A172 (cell line): Measurements from ENCODE around the gene FABP1. TPM values are rescaled to one million over a fixed set of nuclear protein-coding genes. Genes with fewer than 3 reads are reported as not detected.
A peak's percentile ranks its signal among the peaks of the same experiment; 100 is the strongest.

Experiments used
- DNase-seq: peaks from one replicate; pipeline ENCODE4 v3.0.0-alpha.2; 2015; ENCODE audit warnings: low spot score
- total RNA-seq: library from RNA; depleted of rRNA; stranded (reverse); fragments of >200 nt; shearing (Covaris generic); gene quantifications from 2 replicates; pipeline ENCODE4 v1.2.3, GENCODE V29; 2014; rRNA removed

Gene FABP1
- total RNA-seq: not detected in 2 replicates

DNA sequence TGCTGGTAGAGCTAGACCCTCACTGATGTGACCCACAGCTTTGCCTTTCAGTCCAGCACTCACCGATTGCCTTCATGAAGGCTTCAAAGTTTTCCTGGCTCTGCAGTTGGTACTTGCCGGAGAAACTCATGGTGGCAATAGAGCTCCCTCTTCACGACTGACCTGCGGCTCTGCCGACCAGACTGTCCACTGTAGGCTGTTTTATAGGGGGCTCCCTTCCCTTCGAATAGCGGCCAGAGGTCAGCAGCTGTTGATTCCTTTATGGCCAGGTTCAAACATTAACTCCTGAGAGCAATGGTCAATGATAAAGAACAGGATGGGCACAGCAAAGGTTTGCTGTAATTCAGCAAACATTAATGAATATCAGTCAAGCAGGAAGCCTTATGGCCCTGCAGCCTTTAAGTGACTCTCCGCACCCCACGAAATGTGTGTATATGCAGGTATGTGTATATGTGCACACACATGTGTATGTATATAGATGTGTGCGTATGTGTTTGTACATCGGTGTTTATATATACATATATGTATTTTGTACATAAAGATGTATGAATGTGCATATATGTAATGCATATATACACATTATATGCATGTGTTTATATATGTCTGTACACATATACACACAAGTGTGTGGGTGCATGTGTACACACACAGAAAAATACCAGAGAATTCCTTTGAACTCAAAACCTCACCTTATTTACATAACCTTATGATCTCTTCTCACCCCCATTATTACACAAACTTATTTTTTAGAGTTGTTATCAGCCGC, at the start of gene FABP1:
Gene FABP1, minus strand, starts transcription at position 175 of the 766 bp plus-strand sequence. Its CDS starts 45 bp downstream, at position 130.
- DNase-seq: no peak

DNA sequence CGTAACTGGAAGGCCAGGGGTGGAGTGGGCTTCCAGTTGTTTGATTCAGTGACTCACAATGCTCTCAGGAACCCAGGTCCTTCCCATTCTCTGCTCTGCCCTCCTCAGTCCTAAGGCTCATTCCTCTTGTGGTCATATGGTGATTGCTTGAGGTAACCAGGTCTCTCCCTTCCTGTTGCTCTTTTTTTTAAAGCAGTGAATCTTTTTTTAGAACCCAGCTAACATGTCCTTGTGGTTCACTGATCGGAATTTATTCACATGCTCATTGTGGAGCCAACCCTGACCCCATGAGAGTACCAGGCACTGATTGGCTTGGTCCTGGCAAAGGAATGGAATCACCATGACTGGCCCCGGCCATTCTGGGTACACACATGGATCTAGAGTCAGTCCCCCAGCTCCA, 49.7 kb upstream of the FABP1 start:
- peak; percentile 26 for DNase-seq

DNA sequence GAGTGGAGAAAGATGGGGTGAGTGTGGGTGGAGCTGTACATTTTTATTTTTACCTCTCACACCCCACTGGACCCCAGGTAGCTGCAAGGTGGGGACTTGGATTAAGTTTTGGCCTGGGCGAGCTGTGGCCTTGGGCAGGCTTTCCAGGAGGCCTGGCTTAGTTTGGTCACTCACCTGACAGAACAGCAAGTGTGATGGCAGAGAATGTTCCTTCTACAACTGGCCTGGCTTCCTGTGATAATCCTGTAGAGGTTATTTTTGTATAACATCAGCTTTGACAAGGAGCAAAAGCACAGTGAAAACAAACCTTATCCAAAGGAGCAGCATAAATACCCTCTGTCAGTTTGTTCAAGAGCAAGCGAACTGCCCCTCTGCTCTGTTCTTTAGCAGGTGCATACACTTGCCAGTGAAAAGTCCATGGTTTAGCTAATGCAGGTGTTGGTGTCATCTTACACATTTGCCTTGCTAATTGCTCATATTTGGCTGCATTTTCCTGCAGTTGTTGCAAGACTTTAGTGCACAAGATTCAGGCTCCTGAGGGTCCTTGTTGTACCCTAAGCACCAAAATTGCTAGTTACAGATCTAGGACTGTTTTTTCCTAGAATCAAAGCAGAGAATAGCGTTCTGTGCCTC, 48.6 kb upstream of the FABP1 start:
- no peak for DNase-seq

DNA sequence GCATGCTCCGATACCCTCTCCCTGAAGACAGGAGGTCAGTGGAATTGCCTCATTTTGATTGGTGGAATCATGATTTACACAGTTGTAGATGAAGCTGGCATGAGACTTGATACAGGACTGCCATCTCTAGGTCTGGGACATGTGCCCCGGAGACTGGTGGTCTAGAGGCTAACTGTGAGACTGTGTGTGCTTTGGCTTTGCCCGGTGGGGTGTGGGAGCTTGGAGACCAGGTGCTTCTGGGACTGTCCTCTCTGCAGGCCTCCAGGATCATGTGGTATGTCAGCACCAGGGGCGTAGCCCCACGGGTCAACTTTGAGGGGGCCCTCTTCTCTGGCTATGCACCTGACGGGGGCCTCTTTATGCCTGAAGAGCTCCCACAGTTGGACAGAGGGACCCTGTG, 45.0 kb upstream of the FABP1 start:
- DNase-seq: no peak

DNA sequence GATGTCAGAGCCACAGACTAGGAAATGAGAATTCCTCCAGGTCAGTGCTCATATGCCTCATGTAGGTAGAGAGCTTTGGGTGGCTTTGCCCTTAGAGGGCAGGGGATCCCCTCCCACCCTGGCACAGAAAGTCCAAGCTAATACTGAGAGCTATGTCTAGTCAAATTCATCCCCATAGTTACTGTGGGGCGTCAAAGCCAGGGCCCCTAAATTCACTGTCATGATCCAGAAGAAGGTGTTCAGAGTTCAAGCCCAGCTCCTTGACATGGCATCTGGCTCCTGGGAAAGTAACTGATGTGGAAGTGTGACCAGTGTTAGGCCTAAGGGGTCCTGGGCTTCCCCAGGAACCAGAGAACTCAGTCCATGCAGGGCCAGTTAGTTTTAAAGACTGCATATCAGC, 44.1 kb upstream of the FABP1 start:
- no peak for DNase-seq

DNA sequence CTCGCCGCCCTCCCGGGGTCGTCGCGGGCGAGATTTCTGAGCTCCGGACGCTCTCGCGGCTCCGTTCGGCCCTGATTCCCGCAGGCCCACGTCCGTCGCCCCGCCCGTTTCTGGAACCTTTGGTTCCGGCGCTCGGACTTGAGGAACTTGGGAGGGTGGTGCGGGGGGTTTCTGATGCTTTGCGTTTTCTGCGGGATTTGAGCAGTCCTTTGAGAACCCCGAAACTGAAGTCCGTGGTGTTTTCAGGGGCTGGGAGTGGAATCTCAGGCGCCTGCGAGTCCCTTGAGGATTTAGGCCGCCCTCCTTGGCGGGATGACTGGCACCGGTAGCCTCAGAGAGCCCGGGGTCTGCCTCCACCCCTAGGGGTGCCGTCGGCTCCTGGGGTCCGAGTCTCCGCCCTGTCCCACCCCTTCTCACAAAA, 42.6 kb upstream of the FABP1 start:
- no peak for DNase-seq

DNA sequence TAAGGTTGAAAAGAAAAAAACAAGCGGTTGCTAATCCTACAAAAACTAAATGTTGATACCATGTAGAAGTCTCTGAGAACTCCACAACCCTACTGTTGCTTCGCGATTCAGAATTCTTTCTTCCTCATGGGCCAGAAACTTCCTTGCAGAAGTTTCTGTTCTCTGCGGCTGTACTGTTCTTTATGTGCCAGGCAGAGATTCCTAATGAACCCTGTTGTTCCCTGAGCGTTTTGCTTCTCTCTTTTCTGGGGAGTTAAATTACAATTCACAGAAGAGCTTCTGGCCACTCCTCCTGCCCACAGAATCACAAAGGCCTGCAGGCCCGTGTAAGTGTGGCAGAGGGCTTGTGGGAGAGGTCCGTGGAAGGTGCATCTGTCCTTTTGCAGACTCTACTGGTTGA, 40.5 kb upstream of the FABP1 start:
- no peak for DNase-seq

DNA sequence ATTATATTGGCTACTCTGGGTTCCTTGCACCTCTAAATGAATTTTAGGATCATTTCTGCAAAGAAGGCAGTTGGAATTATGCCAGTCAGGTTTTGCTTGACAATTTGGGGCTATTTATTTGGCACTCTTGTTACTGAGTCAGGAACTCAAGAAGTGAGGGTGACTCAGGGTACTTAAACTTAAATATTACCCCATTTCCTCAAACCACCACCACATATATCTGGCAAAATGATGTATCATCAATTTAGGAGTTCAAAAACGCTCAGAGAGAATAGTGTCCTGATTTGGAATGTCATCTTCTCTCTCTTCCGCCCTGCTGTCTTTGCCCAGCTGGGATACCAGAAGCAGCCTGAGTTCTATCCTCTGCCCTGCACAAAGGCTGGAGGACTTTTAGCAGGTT, 39.9 kb upstream of the FABP1 start:
- DNase-seq: no peak

DNA sequence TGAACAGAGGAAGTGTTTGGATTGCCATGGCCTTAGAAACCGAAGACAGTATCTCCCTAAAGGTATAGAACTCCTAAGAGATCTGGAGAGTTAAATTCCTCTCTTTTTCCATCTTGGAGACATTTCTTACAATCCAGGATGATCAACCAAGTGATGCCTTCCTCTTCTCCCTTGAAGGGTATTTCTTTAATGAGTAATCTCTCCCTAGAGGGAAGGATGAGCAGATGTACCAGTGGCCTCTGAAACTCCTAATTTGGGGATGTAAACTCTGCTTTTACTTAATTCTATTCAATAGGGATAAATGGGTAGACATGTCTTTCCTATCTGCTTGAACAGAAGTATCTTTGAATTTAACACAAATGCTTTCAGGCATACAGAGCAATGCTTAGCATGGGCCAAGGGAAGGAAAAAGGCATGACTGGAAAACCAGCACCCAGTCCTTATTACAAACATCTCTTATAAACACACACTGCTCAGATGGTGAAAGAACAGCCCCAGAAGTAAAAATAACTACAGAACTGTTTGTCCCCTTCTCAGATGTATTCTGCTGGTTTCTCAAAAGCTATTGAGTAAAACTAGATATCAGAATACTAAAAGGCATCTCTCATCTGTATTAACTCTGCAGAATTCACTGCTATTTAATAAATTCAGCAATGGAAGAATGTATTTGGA, 37.6 kb upstream of the FABP1 start:
- no peak for DNase-seq

DNA sequence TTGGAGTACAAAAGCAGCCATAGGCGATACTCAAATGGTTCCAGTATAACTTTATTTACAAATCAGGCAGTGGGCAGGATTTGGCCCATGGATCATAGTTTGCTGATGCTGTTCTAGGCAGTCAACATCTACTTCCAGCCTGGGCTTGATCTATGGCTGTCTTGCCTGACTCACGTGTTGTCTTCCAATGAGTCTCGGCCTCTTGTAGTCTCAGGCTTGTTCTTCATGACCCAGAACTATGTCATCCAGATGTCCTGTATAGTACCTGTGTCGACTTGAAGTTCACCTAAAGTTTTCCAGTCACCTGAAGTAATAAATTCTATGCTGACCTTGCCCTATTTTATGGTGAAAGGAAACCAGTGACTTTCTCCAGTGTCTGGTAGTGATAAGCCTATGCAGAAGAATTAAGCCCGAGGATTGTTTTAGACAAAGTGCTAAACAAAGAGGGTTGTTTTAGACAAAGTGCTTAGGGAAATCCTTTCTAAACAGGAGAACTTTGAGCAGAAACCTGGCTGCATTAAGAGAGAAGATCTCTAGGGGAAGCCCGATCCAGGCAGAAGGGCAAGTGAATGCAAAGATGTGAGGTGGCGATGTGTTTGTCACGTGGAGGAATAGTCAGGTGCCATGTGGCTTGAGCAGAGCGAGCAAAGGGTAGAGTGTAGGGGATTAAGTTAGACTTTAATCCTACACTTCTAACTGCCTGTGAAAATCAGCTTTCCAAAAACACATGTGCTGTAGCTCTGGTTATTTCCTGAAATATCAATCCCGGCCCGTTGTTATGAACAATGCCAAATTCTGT, 33.8 kb upstream of the FABP1 start:
- no peak for DNase-seq

DNA sequence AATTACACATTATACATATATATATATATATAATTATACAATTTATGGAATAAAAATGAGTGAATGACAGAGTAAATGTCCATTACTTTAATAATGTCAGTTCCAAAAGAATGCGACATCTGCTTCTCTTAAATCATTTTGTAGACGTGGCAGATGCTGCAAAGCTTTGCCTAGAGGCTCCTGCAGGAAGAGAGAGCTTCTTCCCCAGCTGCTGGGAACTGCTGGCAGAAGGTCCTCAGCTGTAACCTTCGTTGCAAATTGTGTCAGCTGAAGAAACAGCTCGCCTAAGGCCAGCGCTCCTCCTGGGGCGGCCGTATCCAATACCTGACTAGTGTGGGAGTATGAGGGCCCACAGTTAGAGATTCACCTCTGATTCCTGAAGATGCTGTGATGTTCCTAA, 32.7 kb upstream of the FABP1 start:
- DNase-seq: no peak

DNA sequence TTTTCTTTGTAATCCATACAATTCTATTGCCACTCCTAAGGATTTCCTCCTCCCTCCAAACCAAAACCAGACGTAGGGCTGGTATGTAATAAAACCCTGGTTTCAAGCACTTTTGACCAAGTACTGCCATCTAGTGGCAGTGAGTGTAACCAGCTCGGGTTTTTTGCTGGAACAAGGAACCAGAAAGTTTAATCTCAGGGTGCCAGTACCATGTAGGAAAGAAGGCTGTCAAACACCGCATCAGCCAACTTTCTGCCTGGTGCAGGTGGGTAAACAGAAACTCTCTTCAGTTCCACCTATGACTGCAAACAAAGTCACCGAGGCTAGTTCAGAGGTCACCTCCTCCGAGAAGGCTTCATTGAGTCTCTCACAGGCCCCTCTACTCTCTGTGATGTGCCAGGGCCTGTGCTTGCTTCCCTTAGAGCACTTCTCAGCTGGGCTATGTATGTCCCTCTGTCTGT, 32.1 kb upstream of the FABP1 start:
- DNase-seq: peak; percentile 56

DNA sequence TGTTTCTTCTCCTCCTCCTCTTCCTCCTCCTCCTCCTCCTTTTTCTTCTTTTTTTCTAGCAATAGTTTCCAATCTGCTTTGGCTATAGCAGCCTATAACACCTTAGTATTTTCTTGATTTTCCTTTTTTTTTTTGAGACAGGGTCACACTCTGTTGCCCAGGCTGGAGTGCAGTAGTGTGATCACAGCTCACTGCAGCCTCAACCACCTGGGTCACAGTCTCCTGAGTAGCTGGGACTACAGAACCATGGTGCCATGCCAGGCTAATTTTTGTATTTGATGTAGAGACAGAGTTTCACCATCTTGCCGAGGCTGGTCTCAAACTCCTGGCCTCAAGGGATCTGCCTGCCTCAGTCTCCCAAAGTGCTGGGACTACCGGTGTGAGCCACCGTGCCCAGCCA, 31.6 kb upstream of the FABP1 start:
- DNase-seq: no peak

DNA sequence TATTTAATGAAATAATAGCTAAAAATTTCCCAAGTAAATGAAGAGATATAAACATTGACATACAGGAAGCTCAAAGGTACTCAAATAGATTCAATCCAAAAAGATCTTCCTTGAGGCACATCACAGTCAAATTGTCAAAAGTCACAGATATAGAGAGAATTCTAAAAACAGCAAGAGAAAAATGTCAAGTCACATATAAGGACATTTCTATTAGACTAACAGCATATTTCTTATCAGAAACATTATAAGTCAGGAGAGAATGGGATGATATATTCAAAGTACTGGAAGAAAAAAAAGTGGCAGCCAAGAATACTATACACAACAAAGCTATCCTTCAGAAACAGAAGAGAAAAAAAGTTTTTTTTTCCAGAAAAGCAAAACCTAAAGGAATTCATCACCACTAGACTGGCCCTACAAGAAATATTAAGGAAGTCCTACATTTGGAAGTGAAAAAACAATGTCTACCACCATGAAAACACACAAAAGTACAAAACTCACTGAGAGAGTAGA, 21.1 kb upstream of the FABP1 start:
- DNase-seq: no peak

DNA sequence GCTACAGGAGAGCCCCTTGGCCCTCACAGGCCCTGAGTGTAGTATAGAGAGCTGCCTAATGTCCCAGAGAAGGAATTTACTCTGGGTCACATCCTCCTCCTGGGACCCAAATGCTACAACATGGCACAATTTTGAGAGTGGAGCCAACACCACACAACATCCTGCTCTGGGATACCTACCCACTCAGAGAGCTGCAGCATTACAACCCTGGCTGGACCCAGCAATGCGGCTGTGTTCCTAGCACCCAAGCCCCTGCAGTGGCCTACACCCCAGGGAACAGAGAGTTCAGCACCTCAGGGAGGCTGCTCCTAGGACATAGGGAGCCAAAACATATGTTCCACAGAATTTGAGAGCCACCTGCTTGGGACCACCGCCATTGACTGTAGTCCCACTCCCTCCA, 19.3 kb upstream of the FABP1 start:
- DNase-seq: no peak

DNA sequence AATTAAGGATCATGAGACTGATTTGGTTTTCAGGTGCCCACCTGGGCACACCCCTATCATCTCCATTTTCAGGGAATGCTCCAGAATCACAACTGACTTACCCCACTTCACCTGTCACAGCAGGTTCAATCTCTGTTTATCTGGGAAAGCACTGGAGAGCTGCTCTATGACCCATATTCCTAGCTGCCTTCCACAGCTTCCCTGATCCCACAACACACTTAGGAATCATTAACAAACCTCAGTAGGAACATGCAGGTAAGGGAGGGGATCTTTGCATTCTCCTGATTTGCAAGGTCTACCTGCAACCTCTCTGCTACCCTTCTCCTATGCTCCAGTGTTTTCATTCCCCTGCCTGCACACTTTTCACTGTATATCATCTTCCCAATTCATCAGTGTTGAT, 18.7 kb upstream of the FABP1 start:
- DNase-seq: no peak

DNA sequence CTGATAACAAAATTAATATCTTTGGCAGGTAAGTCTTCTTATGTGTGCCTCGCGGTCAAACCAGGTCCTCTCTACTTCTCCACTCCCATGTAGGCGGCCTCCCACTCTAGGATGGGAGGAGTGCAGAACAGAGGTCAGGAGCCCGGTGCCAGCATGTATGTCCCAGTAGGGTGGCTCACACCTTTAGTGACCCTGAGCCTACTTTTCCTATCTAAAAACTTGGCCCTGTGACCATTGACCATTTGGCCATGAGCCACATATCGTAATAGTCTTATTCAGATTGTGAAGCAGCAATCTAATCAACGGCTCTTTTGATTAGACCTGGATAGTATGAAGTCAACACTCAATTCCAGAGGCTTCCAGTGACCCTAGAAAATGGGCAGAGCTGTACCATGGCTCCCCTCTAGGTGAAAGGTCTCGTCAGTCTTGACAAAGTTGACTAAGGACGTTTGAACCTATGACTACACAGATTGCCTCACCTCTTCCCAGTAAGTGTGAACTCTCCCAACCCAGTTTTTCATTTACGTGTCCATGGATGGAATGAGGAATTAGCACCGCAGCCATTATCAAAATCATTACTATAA, 17.1 kb upstream of the FABP1 start:
- DNase-seq: no peak

DNA sequence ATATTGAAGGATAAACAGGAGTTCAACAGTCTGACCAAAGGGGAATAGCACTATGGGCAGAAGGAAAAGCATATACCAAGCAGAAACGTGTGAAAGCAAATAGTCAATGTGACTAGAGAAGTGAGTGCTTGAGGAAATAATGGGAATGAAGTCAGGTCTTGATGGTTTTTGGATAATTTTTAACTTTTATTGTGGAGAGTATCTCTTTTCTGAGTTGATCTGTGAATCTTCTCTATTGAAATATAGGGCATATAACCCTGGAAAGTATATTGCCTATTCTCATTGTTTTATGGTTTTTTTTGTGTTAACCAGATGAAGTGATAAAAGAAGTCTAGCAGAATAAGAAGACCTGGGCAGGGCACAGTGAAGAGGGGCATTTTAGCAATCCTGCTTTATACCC, 16.4 kb upstream of the FABP1 start:
- no peak for DNase-seq

DNA sequence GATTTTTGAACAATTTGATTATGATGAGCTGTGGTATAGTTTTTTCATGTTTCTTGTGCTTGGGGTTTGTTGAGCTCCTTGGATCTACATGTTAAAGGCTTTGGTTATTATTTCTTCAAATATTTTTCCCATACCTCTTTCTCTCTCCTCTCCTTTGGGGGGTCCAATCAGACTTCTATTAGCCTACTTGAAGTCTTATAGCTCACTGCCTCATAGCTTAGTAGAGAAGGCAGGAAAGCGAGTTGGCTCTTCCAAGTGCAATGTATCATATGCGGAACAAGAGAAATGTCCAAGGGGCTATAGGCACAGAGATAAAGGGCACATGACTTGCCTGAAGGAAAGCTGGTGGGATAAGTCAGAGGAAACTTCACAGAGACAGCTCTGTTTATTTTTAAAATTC, 14.1 kb upstream of the FABP1 start:
- no peak for DNase-seq

DNA sequence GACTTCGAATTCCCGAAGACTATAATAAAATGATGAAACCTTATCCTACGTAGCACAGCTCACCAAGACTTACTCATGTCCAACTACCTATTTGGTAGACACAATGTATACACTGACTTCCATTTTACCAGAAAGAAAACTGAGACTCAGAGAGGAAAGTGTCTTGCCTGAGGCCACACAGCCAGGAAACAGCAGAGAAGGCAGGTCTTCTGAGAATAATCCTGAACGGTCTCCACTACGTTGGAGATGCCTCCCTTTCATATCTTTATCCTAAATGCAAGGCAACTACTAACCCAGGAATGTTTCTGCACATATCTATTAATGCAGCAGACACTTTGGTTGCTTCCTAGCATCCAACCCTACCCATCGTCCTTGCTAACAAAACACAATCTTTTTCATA, 11.9 kb upstream of the FABP1 start:
- no peak for DNase-seq

DNA sequence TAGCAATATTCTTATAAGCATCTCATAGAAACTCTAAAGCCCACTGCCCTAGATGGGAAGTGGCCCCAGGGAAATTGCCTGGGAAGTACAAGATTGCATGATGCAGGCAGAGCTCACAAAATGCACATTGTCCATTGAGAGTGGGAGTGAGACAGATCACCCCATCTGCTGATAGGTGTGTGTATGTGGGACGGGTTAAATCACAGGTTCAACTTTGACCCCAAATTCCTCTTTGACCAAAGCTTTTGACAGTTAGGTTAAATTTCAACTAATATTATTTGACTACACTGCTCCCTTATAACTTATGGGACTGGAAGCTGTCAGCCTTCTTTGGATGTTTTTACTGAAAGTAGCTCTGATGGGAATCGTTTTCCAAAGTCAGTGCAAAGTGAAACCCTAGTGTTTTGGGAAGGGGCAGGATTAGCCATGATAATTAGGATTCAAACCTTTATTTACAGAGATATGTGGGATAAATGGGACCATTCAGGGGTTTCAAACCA, 11.4 kb upstream of the FABP1 start:
- DNase-seq: no peak
